Upper lobe of right lung (tissue), 1 donor: ENCODE measurements around the gene LAMB1. TPM values are rescaled to one million over a fixed set of nuclear protein-coding genes. Genes with fewer than 3 reads are reported as not detected.

Experiments used
- ATAC-seq: fragments of 200-7000 bp; cut with Tn5 transposase; one replicate; pipeline ENCODE4 v1.9.1; 2020; ENCODE audit warnings: mild to moderate bottlenecking, moderate library complexity
- DNase-seq: peaks from one replicate; pipeline ENCODE4 v3.0.0-alpha.2; 2020
- H3K27ac ChIP-seq: fragments of 200-600 bp; one replicate; pipeline ENCODE4 v1.8.0; 2022
- H3K27me3 ChIP-seq: fragments of 200-600 bp; one replicate; pipeline ENCODE4 v1.8.0; 2022; ENCODE audit warnings: mild to moderate bottlenecking
- H3K36me3 ChIP-seq: fragments of 200-600 bp; one replicate; pipeline ENCODE4 v1.8.0; 2022
- H3K4me1 ChIP-seq: fragments of 200-600 bp; one replicate; pipeline ENCODE4 v1.8.0; 2022
- H3K4me3 ChIP-seq: fragments of 200-600 bp; one replicate; pipeline ENCODE4 v1.8.0; 2022; ENCODE audit warnings: mild to moderate bottlenecking
- H3K9me3 ChIP-seq: fragments of 200-600 bp; one replicate; pipeline ENCODE4 v1.8.0; 2022
- intact Hi-C: fragments of 100-400 bp; cut with DNase I; formaldehyde crosslinking; loops from one replicate; pipeline ENCODE4 v1.11.0; 2022
- total RNA-seq: library from RNA; stranded (reverse); fragmentation: NEBNext Ultra II Directional; extraction: Animal tissue kit (Norgen Biotek cat#: 25700); gene quantifications from one replicate; pipeline ENCODE4 v1.2.1, GENCODE V29; 2021
- TF ChIP-seq, protein P1 (sequence below): fragments of 200-600 bp; IDR thresholded peaks from one replicate; pipeline ENCODE4 v1.8.0; 2022; ENCODE audit warnings: antibody characterized with exemption
- donor health status: DM: no; HTN: yes; CAD: no; lungs with severe emphysema.

LAMB1 gene
- total RNA-seq, 1 donor from 2014 or later: 156 TPM

DNA sequence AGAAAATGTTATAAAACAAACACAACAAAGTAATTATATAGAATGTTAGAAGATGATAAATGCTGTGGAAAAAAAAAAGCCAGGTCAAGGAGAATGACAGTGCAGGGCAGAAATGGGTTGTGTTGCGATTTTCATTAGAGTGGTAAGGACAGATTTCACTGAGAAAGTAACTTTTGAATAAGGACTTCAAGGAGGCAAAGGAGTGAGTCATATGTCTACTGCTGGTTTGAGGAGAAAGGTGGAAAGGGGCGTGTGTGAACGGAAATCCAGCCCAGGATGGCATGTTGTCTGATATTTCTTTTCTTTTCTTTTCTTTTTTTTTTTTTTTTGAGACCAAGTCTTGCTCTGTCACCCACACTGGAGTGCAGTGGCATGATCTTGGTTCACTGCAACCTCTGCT, 124.3 kb downstream of the LAMB1 start:
- Histone ChIP-seq H3K4me1 (peaks cover 12% of the 10 kb centered on the region), H3K27me3 (no peaks in the 10 kb centered on the region), H3K27ac (no peak overlapping the region), H3K4me3 (no peak overlapping the region), H3K36me3 (no peaks in the 10 kb centered on the region), H3K9me3 (no peaks in the 10 kb centered on the region)
- no peak for ATAC-seq
- intact Hi-C loops: loop anchor here (10.0 kb wide), 1 partner anchor 134 kb away; the partner anchor contains the start of gene CBLL1
- no peak for DNase-seq
- TF ChIP-seq, protein P1, sequence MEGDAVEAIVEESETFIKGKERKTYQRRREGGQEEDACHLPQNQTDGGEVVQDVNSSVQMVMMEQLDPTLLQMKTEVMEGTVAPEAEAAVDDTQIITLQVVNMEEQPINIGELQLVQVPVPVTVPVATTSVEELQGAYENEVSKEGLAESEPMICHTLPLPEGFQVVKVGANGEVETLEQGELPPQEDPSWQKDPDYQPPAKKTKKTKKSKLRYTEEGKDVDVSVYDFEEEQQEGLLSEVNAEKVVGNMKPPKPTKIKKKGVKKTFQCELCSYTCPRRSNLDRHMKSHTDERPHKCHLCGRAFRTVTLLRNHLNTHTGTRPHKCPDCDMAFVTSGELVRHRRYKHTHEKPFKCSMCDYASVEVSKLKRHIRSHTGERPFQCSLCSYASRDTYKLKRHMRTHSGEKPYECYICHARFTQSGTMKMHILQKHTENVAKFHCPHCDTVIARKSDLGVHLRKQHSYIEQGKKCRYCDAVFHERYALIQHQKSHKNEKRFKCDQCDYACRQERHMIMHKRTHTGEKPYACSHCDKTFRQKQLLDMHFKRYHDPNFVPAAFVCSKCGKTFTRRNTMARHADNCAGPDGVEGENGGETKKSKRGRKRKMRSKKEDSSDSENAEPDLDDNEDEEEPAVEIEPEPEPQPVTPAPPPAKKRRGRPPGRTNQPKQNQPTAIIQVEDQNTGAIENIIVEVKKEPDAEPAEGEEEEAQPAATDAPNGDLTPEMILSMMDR: no peak

DNA sequence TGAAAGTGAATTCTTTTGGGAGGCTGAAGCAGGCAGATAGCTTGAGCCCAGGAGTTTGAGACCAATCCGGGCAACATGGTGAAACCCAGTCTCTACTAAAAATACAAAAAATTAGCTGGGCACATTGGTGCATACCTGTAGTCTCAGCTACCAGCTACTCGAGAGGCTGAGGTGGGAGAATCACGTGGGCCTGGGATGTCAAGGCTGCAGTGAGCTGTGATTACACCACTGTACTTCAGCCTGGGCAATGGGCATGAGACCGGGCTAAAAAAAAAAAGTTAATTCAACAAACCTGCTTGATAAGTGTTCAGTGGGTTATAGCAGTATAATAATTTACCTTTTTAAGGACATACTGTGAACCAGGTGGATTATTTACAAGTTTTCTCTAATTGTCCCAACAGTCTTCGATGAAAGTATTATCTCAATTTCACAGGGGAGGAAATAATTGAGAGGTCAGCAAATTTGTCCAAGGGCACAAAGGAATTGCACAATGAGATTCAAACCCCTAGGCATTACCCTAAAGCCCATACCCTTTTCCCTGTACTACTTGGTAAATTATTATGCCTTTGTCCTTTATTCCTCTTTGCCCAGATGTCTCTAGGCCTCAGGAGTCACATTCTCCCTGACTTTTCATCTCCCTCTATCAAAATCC, 125.1 kb downstream of the LAMB1 start:
- Histone ChIP-seq H3K27me3 (no peaks in the 10 kb centered on the region), H3K9me3 (no peaks in the 10 kb centered on the region), H3K4me3 (no peak overlapping the region), H3K4me1 (peaks cover 12% of the 10 kb centered on the region), H3K27ac (no peak overlapping the region), H3K36me3 (no peaks in the 10 kb centered on the region)
- intact Hi-C loops: loop anchor here (10.0 kb wide), 1 partner anchor 133 kb away; the partner anchor contains the start of gene CBLL1
- ATAC-seq (peak; percentile 76), DNase-seq (no peak)
- TF ChIP-seq, protein P1: no peak

DNA sequence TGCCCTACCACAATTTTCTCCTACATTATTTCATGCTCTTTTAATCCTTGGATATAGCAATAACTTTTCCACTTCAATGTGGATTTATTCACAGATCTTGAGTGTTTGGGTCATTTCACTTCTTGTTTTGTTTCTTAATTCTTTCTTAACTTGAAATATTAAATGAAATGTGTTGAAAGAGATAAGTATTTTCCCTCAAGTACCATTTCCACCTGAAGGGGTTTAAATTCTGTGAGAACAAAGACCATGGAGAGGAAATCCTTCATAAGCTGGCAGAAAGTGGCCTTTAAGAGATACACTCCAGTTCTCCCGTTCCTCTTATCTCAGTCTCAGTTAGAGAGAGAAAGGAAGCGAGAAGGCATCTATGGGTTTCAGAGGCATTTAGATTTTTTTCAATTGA, 126.0 kb downstream of the LAMB1 start:
- peak overlapping the region; percentile 18 for H3K27ac ChIP-seq
- ATAC-seq (no peak), DNase-seq (no peak)

DNA sequence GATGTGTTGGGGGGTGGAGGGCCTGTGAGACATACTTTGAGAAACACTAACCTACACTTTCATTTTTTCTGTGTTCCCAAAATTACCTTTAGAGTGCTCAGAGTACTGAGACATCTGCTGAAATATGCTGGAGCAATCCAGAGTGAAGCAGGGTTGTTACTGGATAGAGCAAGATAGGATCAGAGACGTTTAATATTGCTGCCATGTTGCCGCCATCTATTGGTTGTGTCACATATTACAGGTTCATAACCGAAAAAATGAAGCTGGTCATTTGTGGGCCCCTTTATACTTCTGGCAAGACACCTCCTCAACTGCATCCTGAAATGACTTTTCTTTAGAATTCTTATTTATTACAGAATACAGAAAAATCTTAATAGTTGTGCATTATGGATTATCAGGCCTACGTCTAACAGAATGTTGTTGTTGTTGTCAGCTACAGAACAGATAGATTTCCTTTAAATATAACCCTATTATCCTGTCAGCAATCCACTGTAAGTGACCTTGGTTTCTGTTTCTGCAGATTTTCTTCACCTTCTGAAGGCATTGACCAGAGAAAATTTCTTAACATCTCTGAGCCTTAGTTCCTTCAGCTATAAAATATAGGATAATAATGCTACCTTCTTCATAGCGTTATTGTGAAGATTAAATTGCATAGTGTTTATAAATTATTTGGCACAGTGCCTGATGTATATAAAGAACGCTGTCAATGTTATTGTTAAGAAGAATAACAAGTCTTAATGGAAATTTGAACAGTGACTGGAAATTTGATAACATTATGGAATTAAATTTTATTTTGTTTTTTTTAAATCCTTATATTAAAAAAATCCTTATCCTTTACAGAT, 128.1 kb downstream of the LAMB1 start:
- DNase-seq: no peak
- intact Hi-C loops: loop anchor here (10.0 kb wide), 1 partner anchor 130 kb away; the partner anchor contains the start of gene CBLL1
- no peak overlapping the region for H3K4me3 ChIP-seq
- ATAC-seq: peak; percentile 91
- H3K9me3 ChIP-seq: no peaks in the 10 kb centered on the region
- no peak overlapping the region for H3K27ac ChIP-seq
- peaks cover 12% of the 10 kb centered on the region for H3K4me1 ChIP-seq
- TF ChIP-seq, protein P1: peak; percentile 73
- H3K27me3 ChIP-seq: no peaks in the 10 kb centered on the region
- no peaks in the 10 kb centered on the region for H3K36me3 ChIP-seq

More for the DNA sequence above, 126.0 kb downstream of the LAMB1 start:
- TF ChIP-seq, protein P1: no peak
- no peaks in the 10 kb centered on the region for H3K9me3 ChIP-seq
- no peak overlapping the region for H3K4me3 ChIP-seq
- H3K27me3 ChIP-seq: no peaks in the 10 kb centered on the region
- intact Hi-C loops: loop anchor here (10.0 kb wide), 1 partner anchor 132 kb away; the partner anchor contains the start of gene CBLL1
- no peaks in the 10 kb centered on the region for H3K36me3 ChIP-seq
- peaks cover 12% of the 10 kb centered on the region for H3K4me1 ChIP-seq

DNA sequence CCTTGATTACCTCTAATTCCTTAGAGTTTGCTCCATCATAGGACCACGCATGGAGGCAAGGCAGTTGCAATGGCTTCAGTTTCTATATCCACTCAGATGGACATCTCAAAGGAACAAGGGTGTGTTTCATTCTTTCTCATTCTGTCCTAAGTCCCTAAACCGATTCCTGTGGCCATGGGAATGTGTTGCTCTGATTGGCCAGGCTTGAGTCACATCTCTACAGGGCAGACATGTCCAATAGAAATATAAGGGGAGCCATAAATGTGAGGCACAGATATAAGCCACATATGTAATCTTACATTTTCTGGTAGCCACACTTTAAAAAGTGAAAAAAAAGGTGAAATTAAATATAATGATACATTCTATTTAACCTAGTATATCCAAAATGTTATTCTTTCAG, 128.8 kb downstream of the LAMB1 start:
- H3K4me3 ChIP-seq: no peak overlapping the region
- intact Hi-C loops: loop anchor here (10.0 kb wide), 1 partner anchor 129 kb away; the partner anchor contains the start of gene CBLL1
- no peaks in the 10 kb centered on the region for H3K27me3 ChIP-seq
- ATAC-seq (no peak), DNase-seq (no peak)
- H3K4me1 ChIP-seq: peaks cover 12% of the 10 kb centered on the region
- H3K27ac ChIP-seq: no peak overlapping the region
- no peaks in the 10 kb centered on the region for H3K36me3 ChIP-seq
- H3K9me3 ChIP-seq: no peaks in the 10 kb centered on the region
- TF ChIP-seq, protein P1: no peak

Other genes starting within 250 kb of the LAMB1 start
- gene SLC26A3, start 199.9 kb downstream of the LAMB1 start, total RNA-seq: not detected
- 65.6 TPM for gene DLD, start 112.0 kb downstream of the LAMB1 start, total RNA-seq
- gene LAMB4, start 127.2 kb upstream of the LAMB1 start, total RNA-seq: not detected